Activated CD4-positive, alpha-beta T cell treated with anti-CD3 and anti-CD28 coated beads, Interleukin-2, amount 50 U/mL, for 1 hour (primary cell): ENCODE results near the gene MYRF.
A peak's percentile ranks its signal among the peaks of the same experiment; 100 is the strongest.

Source experiments
- DNase-seq: peaks from one replicate; pipeline ENCODE4 v3.0.0-alpha.2; 2020

MYRF gene

DNA sequence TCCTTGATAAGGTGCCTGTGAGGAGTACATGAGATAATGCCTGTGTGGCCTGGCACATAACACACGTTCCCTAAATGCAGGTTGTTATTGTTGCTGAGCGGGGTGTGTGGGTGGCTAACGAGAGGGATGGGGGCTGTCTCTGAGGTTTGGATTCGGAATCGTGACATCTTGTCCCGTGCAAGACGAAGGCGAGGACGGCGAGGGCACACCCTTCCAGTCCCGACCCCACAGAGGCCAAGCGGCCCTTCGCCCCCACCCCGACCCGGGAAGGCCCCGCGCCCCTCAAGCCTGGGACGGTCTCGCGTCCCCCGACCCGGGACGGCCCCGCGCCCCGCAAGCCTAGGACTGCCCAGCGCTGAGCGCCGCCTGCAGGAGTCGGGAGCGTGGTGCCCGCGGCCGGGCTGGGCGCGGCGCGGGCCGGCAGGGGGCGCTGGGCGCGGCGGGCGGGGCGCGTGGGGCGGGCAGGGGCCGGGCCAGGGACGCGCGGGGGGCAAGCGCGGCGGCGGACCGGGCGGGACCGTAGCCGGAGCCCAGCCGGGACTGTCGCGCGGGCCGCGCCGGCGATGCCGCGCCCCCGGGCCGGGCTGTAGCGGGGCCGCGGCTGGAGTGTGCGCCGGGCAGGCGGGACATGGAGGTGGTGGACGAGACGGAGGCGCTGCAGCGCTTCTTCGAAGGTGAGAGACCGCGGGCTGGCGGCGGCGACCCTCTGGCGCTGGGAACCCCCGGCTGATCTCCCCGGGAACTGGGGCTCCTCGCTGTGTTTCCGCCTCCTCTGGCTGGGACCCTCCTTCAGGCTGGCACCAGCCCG, at the start of gene MYRF:
Gene MYRF, plus strand, starts transcription at position 520 of the 808 bp plus-strand sequence. Its CDS starts 109 bp downstream, at position 629.
- peak; percentile 56 for DNase-seq

DNA sequence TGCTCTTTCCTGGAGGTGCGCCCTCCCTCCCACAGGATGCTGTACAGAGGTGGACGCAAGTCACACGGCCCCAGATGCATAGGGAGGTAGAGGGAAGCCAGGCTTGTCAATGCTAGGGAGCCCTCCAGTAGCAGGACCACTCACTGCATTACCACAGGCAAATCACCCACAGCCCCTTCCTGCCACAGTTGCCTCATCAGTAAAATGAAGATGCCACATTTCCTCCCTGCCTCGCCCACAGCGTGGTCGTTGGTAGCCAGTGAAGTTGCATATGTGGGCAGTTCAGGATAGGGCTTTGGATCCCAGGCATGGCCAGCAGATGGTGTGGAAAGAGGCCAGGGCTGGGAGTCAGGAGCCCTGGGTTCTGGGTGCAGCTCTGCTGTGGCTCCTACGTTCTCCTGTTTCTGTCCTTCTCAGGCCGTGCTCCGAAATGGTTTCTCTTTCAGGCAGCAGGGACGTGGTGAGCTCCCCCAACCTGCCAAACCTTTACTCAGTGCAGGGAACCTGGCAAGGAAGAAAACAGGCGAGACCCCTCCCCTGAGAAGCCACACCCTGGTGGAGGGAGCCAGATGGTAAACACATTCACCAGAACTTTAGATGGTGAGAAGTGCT, 49.6 kb upstream of the MYRF start:
- no peak for DNase-seq

DNA sequence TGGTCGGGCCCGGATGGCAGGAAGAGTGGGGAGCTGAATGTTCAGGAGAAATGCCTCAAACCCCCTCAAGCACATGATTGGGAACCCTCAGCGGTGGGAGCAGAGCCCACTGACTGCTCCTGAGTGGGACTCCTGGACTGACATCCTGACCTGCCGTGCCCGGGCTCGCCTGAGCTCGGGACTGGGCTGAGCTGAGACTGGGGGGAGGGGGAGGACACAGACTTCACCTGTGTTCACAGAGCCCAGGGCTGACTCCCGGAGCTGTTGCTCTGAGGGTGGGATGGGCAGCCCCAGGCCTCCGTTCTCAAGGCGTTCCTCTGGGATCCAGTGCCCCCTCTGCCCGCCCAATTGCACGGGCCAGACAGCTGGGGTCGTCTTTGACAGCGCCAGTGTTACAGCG, 47.6 kb upstream of the MYRF start:
- no peak for DNase-seq

DNA sequence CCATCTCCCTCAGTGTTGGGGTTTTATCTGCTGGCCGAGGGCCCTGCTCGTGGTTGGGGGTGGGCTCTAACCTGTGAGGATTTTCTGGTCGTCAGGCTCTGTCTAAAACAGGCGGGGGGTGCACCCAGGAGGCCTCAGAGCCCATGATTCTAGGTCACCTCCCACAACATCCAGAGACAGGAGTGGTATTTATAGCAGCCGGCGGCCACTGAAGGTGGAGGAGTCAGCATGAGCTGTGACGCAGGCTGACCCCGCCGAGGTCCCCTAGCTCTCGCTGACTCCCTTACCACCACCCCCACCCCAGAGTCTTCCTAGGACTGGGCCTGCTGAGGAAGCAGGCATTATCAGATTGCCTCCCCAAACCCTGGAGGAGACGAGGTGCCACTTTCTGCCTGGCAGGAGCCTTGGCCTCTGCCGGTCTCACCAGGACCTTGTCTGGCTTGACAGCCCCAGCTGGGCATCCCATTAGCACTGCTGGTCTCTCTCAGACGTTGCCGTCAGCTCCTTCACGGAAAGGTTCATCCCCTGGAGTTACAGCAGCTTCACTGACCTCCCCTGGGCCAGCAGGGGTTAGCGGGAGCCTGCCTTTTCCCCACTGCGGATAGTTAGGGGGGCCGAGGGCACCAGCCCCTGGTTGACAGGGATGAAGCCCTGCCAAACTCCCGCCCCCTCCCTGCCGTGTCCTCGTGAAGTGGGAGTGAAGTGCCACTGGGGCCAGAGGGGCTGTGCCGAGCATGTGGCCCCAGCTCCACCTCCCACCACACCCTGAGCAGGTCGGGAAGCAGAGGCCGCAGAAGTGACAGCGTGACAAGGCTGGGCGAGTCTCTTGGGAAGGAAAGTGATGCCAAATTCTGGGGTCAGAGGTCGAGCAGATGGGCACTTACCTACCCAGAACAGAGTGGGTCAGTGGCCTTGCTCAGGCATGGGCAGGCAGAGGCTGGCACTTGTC, 45.7 kb upstream of the MYRF start:
- DNase-seq, result no peak

DNA sequence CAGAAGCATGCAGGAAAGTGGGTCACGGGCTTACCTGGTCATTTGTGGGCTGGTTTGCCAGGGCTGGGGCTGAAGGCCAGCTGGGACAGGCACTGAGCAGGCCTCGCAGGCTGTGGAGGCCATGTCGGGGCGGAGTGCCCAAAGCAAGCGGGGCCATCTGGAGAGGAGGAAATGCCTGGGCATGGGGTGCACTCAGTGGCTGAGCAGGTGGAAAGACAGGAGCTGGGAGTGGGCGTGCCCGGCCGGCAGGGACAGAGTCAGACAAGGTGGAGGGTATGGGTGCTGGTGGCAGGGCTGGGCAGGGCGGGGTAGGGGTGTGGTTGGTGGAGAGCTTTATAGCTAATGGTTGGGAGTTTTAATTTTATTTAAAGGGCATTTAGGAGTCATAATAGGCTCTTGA, 44.9 kb upstream of the MYRF start:
- DNase-seq, result no peak

DNA sequence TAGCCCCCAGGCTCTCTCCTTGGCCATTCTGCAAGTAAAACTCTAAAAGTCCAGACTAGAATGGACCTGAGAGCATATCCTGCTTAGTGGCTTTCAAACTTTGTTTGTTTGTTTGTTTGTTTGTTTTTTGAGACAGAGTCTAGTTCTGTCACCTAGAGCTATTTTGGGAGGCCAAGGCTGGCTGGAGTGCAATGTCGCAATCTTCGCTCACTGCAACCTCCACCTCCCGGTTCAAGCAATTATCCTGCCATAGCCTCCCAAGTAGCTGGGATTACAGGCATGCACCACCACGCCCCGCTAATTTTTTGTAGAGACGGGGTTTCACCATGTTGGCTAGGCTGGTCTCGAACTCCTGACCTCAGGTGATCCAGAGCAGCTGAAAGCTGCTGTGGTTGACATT, 43.3 kb upstream of the MYRF start:
- no peak for DNase-seq

DNA sequence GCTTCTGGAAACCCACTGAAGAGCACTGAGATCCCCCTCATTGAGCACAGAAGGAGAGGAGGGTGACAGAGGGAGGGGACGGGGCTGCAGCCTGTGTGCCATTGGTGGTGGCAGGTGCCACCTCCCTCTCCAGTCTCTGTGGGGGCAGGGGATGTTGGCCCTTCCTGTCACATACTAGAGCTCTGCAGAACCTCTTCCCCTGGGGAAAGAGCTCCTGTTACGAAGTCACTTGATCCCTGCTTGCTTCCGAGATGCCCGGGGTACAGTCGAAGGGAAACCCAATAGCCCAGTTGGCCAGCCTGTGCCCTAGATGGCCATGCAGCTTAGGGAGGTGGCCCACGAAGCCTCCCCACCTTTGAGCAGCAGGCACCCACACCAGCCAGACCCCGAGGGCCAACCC, 42.9 kb upstream of the MYRF start:
- no peak for DNase-seq

DNA sequence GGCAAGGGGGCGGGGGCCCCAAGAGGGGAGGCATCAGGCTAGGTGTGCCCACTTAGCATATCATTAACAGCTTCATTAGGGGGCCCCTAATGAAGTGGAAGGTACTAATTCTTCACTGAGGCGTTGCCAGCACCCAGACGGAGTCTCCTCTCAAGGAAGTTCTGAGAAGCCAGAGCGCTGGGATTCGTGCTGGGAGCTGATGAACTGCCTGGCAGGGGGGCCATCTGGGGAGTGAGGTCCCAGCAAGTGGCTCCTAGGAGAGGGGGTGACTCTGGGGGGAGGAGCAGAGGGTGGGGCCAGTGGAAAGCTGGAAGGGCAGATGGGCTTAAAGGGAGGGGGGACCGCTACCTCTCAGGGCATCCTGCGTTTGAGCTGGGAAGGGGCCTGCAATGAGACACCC, 42.4 kb upstream of the MYRF start:
- DNase-seq, result no peak

DNA sequence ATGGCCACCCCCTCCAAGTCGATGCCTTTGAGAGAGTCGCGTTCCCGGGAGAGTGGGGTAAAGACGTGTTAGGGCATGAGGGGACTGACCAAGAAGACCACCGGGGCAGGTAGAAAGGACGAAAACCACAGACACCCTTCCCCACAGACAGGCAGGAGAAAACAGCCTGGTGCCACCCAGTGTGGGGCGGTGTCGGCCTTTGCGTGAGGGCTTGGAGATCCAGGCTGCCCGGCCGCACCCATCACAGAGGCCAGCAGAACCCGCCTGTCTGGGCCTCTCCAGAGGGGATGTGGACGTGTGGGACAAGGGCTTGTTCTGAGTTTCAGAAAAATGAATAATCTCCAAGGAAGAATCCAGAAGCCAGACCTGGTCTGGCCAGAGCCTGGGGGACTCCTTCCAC, 41.4 kb upstream of the MYRF start:
- no peak for DNase-seq

DNA sequence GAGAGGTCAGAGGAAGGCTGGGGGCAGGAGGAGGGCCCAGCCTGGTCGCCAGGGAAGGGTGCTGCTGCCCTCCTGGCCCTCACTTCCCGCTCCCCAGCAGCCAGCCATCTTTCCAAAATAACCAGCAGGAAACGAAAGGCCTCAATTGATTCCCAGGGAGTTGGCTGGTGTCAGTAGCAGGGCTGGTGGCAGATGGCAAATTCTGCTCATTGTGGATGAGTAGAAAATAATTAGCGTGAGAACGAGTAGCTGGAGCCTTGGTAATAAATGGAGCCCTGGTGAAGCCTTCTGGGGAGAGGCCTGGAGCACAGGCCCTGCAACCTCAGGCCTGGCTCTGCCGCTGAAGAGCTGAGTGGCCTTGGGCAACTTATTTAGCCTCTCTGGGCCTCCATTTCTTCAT, 40.9 kb upstream of the MYRF start:
- no peak for DNase-seq

DNA sequence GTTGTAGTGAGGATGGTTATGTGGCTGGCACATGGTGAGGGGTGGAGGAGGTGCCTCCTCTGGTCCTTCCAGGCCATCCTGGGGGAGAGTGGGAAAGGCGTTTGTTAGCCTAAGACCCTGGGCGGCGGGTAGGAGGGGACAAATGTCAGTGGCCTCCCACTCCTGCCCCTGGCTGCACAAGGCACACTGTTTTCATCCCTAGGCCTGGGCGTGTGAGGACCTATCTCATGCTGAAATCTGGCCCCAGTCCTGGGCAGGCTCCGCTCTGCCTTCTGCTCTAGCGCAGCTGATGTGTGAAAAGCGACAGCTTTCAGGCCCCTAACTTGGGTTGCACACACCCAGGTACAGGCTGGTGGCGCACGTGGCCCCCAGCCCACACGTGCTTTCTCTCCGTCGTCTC, 40.1 kb upstream of the MYRF start:
- DNase-seq, result no peak

DNA sequence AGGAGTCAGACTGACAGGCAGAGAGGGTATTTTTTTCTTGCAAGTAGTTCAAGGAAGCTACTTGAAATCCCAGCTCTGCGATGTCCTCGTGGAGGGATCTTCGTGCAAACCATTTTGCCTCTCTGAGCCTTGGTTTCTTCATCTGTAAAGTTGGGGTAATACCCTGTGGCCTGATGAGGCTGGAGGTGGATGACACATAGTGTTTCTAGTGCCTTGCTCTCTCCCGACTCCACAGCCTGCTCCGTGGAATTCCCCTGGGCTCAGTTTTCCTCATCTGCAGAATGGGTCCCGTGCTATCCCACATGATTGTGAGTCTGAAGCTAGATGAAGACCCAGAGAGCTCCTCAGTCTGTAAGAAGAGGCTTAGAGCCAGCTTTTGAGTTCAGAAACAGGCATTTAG, 39.6 kb upstream of the MYRF start:
- no peak for DNase-seq

DNA sequence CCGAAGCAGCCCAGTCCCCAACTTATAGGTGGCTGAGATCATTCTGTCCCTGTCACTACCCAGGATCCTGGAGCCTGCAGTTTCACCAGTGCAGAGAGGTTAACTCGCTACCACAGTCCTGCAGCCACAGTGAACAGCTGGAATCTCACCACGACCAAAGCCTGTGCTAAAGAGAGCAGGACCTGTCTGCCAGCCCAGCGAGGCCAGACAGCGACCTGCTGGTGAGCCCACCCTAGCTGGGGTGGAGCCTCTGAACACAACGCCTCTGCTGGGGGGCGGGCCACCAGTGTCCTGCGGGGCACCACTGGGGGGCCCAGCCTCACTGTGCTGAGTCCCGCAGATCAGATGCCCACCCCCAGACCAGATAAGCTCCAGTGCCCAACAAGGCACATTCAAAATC, 39.0 kb upstream of the MYRF start:
- no peak for DNase-seq

DNA sequence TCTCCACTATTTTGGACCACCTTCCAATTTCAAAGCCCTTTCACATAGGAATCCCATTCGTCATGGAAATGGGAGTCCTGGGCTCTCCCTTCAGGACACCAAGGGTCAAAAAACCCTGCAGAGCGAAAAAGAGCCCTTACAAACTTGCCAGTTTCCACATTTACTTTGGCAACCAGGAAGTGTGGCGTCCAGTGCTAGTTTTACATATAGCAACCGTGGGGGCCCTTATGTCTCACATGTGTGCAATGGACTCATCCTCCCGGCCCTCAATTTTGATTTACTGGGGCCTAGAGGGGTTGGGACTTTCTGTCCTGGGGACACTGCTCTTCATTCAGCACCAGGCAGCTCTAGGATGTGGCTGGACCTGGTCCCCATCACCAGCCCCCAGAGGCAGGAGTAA, 38.5 kb upstream of the MYRF start:
- DNase-seq, result no peak

DNA sequence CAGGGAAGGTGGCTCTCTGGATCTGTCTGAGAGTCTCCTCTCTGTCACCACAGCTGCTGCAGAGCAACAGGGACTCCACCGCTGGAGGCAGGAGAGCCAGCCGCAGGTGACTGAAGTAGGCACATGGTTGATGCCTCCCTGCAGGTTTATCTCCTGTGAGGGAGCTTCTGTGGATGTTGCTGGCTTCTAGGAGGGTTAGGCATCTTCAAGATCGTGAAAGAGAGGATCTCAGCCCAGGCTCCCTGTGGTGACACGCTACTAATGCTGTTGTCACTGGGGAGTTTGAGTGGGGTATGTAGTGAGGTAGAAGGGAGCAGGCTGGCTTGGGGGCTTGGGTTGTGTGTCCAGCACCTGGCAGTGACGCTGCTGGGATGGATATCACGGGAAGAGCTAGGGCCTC, 38.1 kb upstream of the MYRF start:
- no peak for DNase-seq

DNA sequence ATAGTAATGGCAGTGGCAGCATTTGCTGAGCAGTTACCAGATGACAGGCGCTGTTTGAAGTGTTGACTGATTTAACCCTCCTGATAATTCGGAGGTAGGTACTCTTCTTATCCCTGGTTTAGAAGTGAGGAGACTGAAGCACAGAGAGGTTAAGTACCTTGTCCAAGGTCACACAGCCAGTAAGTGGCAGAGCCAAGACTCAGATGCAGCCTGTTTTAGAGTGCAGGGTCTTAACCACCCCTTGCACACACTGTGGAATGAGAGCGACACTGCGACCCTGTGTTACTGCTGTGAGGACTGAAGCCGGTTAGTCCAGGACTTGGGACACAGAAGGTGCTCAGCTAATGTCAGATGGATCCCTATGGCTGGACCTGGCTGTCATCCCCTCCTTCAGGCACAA, 37.5 kb upstream of the MYRF start:
- DNase-seq, result no peak

DNA sequence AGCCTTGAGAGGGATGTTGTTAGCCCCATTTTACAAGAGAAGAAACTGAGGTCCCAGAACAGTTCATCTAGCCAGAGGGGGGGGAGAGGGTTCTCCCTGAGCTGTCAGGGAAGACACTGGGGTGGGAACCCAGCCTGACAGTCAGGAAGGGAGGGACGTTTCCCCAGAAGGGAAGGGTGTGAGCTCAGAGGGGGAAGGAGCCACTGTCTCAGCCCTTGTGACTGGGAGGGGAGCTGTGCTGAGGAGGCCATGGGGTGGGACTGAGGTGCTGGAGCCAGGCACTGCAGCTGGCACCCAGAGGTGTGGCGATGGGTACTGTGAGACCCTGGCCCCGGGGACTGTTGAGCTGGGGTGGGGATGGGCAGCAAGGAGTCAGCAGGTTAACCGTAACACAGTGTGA, 36.6 kb upstream of the MYRF start:
- DNase-seq, result no peak

DNA sequence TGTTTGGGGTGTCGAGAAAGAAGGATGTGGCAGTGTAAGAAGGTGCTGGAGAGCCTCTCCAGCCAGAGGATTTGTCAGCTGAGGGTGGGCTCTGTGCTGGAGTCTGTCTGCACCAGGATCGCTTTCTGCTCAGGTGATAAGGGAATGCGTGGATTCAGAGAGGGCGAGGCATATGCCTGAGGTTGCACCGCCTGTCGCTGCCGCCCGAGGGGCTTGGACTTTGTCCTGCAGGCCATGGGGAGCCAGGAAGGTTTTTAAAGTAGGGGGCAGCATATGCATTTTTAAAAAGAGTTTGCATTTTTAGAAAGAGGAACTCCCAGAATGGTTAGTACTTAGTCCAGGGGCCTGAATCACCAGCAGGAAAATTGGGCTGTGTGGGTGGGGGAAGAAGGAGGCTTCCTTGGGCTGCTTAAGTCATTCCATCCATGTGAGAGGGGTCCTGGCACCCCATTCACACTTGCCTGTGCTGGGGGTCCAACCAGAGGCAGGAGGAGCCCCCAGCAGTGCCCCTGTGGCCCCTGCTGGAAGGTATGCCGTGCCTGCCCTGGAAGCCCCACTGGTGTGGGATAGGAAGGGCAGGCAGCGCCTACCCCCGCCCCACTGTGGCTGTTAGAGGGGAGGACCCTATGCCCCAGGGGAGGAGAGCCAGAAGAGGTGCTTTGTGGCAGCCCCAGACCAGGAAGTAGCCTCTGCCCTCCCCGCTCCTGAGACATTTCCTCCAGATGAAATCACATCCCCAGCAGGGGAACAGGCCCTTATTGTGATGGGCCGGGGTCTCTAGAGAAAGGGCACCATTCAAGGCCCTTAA, 35.8 kb upstream of the MYRF start:
- no peak for DNase-seq

DNA sequence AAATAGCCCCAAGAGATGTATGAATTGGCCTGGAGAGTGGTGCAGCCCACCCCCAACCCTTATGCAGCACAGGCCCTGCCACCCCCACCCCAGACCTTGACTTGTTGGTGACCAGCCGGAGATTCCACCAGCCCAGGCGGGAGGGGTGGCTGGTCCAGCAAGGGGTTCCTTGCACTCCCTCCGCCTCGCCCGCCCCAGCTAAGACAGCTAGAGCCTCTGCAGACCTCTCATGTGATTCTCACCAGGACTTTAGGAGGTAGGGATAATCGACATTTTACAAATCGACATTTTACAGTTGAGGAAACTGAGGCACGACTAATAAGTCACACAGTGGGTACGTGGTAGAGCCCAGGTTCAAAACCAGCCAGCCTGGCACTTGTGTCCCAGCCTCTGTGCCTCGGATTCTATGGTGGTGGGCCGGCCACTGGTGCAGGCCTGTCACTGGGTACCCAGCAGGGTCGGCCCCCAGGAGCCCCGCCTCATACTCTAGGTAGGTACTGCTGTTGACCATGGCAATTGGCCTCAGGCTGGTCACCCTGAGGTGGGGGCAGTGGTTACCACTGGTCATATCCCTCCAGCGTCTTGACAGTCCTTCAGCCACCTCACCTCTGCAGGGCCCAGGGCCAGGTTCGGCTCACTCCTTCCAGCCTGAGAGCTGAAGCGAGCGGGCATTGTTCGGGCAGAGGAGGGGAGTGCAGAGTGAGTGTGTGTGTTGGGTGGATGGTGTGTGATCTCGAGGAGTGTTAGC, 35.0 kb upstream of the MYRF start:
- DNase-seq, result no peak

DNA sequence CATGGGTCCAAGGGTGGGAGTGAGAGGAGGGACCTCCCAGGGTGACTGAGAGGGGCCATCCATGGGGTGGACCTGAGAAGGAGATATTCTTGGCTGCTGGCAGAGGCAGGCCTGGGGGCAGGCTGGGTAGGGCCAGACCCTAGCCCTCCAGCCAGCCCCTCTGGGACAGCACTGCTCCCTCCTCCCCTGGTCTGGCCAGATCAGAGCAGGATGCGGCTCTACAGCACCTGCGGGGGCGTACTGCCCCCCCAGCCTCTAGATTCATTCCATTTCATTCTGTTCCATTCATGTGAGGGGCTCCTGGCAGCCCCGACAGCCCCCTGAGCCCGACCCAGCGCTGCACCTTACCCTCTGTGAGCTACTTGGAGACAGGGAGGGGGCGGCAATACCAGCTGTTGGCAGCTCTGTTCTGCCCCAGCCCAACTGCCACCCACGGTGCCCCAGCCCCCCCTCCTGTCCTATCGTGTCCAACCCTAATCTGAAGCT, 34.3 kb upstream of the MYRF start:
- DNase-seq, result no peak

DNA sequence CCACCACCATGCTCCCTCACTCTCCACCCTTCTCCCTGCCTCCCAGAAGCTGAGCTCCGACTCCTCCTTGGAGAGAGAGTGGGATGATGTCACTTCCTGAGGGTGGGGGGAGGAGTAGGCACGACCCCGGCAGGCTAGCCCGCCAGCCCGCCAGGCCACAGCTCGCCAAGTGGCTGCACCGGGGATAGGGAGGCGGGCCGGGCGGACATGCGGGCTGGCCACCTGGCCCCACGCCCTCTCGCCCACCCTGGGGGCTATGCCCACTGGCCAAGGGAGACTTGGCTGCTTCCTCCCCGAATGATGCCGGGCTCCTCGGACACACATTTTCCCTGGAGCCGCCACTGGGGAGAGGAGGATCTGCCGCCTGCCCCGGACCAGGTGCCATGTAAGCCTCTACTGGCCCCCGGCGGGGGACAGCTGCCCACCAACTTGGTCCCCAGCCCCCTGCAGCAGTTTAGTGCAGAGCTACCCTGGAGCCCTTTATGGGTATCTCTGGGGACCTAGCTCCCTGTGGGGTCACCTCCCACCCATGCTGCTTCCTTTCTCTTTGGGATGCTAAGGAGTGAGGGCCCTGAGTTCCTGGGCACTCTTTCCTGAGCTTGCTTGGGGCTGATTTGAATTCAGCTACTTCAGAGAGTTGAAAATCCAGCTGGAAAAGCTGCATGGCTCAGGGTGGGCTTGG, 33.7 kb upstream of the MYRF start:
- DNase-seq, result no peak
